ENCODE measurements around the gene HNRNPA2B1.
"Not testable (repeated sequence)": the region's sequence is repeated elsewhere in the genome, so short reads cannot be mapped to it uniquely, and the experiment has no call there.

HNRNPA2B1 gene

DNA sequence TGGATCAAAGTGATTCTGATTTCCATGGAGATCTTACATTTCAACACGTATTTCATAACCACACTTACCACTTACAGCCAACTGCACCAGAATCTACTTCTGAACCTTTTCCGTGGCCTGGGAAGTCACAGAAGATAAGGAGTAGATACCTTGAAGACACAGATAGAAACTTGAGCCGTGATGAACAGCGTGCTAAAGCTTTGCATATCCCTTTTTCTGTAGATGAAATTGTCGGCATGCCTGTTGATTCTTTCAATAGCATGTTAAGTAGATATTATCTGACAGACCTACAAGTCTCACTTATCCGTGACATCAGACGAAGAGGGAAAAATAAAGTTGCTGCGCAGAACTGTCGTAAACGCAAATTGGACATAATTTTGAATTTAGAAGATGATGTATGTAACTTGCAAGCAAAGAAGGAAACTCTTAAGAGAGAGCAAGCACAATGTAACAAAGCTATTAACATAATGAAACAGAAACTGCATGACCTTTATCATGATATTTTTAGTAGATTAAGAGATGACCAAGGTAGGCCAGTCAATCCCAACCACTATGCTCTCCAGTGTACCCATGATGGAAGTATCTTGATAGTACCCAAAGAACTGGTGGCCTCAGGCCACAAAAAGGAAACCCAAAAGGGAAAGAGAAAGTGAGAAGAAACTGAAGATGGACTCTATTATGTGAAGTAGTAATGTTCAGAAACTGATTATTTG is 15.3 kb downstream of the HNRNPA2B1 start:
- no peak for DNase-seq (ENCODE audit: low read depth in 3 of 3, low spot score in 1 of 3)

DNA sequence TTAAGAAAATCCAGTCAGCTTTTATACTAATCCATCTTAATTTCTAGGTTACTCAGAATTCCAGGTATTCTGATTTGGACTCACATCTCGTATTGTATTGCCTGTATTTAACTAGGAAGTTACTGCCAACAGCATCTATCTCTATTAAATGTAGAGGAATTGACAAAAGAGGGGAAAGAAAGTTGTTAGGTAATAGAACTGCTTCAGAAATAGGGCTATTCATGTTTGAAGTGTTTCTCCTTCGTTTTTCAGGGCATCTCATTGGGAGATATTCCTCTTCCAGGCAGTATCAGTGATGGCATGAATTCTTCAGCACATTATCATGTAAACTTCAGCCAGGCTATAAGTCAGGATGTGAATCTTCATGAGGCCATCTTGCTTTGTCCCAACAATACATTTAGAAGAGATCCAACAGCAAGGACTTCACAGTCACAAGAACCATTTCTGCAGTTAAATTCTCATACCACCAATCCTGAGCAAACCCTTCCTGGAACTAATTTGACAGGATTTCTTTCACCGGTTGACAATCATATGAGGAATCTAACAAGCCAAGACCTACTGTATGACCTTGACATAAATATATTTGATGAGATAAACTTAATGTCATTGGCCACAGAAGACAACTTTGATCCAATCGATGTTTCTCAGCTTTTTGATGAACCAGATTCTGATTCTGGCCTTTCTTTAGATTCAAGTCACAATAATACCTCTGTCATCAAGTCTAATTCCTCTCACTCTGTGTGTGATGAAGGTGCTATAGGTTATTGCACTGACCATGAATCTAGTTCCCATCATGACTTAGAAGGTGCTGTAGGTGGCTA is 16.1 kb downstream of the HNRNPA2B1 start:
- not testable (repeated sequence) for DNase-seq (ENCODE audit: low read depth in 3 of 3, low spot score in 1 of 3)

DNA sequence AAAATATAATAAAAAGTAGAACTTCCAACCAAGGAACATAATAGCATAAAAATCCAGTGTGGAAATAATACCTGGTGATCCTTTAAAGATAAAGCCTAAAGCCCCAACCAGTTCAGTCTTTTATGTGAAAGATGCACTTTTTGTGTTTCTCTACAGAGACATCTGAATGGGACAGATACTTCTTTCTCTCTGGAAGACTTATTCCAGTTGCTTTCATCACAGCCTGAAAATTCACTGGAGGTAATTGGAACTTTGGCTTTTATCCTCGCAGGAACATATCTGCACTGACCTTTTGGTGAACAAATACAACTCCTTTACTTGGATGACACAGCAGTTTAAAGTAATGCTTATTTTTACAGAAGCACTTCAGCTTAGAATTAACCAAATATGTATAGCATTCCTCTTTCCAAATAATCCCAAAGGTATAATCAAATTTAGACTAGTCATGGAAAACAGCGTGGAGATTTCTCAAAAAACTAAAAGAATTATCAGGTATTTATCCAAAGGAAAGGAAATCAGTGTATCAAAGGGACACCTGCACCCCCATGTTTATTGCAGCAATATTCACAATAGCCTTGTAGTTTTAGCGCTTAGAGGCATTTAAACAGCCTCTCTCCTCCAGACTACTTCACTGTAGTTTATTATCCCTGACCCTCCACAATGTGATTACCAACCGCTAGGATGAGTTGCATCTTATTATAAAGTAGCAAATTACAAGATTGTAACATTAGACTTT is 16.8 kb downstream of the HNRNPA2B1 start:
- DNase-seq (ENCODE audit: low read depth in 3 of 3, low spot score in 1 of 3), result no peak

DNA sequence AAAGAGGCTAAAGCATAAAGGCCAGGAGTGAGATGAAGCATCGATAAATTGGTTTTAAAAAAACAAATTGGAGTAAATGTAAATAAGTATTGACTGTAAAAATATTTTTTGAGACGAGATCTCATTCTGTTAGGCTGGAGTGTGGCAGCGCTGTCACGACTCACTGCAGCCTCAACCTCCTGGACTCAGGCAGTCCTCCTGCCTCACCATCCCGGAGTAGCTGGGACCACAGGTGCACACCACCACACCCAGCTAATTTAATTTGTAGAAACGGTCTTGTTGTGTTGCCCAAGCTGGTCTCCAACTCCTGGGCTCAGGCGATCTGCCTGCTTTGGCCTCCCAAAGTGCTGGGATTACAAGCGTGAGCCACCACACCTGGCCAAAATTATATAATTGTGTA is 17.8 kb downstream of the HNRNPA2B1 start:
- no peak for DNase-seq (ENCODE audit: low read depth in 3 of 3, low spot score in 1 of 3)

DNA sequence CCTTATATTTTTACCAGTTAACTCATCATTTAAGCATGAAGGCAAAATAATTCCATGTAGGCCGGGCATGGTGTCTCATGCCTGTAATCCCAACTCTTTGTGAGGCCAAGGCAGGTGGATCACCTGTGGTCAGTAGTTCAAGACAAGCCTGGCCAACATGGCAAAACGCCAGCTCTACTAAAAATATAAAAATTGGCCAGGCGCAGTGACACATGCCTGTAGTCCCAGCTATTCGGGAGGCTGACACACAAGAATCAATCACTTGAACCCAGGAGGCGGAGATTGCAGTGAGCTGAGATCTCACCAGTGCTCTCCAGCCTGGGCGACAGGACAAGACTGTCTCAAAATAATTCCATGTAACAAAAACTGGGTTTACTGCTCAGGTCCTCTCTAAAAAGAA is 18.3 kb downstream of the HNRNPA2B1 start:
- DNase-seq (ENCODE audit: low read depth in 3 of 3, low spot score in 1 of 3), result no peak

DNA sequence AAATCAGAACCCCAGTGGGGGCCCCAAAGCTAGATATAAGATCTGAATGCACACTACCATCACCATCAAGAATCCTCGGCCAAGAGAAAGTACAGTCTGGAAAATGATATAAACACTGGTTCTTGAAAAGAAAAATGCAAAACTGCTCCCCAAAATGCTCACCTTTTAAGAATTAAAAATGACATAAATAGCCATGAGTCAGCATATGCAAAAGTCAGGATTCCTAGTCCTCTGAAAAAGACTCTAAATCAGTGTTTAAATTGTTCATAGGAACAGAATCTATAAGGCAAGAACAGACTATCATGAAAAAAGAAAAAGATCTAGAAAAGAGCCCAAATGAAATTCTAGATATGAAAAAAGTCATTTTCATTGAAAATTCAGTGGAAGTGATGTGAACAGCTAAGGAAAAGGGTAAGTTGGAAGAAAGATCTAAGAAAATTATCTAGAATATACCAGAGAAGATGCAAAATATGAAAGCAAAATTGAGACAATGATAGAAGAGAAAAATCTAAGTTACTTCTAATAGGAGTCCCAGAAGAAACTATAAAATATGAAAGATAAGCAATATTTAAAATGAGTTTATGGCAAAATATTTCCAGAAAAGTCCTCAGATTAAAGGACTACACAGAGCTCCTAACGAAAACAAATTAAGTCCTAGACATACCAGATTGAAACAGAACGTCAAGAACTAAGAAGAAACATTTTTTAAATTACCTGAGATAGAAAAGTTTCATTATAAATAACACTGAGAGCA is 18.9 kb downstream of the HNRNPA2B1 start:
- no peak for DNase-seq (ENCODE audit: low read depth in 3 of 3, low spot score in 1 of 3)

DNA sequence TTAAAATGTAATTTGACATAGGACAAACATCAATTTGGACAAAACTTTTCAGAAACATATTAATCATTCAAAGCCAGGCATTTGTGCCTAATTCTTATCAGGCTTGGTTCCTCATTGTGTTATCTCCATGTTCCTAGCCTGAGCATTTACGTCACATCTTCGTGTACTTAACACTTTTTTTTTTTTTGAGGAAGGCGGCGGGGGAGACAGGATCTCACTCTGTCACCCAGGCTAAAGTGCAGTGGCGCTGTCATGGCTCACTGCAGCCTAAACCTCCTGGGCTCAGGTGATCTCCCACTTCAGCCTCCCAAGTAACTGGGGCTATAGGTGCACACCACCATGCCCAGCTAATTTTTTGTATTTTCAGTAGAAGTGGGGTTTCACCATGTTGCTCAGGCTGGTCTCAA is 19.8 kb downstream of the HNRNPA2B1 start:
- no peak for DNase-seq (ENCODE audit: low read depth in 3 of 3, low spot score in 1 of 3)

DNA sequence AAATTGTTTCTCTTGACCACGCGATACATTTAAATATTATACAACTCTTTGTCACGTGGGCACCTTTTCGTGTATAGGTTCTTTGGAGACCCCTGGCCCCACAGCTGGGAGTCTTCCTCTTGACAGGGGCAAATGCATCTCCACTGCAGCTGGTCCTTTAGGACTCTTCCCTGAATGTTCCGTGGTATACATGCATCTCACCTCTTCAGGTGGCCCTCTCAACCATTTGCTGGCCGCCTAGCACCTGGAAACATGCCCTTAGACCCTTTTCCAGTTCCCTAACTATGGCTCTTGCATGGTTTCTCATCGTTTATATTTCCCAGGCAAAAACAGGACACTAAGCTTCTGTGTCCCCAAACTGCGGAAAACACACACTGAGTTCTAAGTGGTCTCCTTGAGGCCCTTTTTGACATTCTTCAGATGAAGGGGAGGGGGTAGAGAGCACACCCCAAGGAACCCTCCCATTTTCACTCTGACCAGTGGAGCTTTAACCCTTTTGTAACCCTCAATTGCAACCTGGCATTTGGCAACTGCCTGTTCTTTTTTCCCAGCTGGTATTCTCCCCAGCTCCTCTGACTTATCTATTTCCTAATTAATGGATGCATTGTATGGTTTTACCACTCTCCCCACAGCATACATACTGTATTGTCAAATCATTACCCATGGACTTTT is 20.6 kb downstream of the HNRNPA2B1 start:
- DNase-seq (ENCODE audit: low read depth in 3 of 3, low spot score in 1 of 3), result no peak

DNA sequence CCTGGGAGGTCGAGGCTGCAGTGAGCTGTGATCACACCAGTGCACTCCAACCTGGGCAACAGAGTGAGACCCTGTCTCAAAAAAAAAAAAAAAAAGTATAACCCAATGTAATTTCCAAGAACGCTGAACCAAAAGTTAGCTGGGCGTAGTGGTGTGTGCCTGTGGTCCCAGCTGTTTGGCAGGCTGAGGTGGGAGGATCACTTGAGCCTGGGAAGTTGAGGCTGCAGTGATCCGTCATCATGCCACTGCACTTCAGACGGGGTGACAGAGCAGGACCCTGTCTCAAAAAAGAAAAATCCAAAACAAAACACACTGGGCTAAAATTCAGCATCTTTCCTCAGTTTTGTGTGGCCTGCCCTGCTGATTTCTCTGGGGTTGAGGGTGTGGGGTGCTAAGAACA is 21.1 kb downstream of the HNRNPA2B1 start:
- DNase-seq (ENCODE audit: low read depth in 3 of 3, low spot score in 1 of 3), result no peak

DNA sequence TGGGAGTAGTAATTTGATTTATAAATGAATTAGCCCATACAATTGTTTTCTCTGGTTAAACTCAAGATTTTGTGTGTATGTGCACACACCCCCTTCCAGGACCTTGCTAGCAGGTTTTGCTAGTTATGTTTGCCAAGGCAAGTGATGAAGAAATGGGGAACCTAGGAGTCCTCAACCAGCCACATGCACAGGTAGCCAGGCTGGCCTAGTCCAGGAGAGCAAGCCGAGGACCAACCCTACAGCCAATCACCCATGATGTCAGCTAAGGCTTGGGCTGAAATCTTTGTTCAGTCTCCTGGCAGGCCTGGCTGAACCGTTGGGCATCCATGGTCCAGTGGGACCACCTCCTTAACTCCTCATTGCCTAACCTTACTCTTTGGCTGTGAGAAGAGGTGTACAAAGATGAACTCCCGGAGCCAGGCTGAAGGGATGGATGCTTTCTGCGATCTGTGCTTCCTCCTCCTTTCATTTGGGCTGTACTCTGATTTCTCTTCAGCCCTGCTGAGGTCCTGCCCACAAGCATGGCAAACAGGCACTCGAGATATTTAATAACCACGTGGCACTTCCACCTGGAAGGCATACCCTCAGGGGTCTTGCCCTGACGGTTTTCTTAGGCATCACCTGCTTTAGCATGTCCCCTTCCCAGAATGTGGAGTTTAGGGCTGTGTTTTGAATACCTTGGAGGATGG is 22.1 kb downstream of the HNRNPA2B1 start:
- DNase-seq (ENCODE audit: low read depth in 3 of 3, low spot score in 1 of 3), result no peak

DNA sequence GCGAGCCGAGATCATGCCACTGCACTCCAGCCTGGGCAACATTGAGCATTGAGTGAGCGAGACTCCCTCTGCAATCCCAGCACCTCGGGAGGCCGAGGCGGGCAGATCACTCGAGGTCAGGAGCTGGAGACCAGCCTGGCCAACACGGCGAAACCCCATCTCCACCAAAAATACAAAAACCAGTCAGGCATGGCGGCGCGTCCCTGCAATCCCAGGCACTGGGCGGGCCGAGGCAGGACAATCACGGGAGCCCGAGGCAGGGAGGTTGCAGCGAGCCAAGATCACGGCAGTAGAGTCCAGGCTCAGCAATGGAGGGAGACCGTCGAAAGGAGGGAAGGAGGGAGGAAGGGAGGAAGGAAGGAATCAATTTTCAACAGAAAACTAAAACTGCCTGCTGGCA is 23.3 kb downstream of the HNRNPA2B1 start:
- DNase-seq (ENCODE audit: low read depth in 3 of 3, low spot score in 1 of 3), result not testable (repeated sequence)

DNA sequence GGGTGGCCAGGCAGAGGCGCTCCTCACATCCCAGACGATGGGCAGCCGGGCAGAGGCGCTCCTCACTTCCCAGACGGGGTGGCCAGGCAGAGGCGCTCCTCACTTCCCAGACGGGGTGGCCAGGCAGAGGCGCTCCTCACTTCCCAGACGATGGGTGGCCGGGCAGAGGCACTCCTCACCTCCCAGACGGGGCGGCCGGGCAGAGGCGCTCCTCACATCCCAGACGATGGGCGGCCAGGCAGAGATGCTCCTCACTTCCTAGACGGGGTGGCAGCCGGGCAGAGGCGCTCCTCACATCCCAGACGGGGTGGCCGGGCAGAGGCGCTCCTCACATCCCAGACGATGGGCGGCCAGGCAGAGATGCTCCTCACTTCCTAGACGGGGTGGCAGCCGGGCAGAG is 23.9 kb downstream of the HNRNPA2B1 start:
- not testable (repeated sequence) for DNase-seq (ENCODE audit: low read depth in 3 of 3, low spot score in 1 of 3)

DNA sequence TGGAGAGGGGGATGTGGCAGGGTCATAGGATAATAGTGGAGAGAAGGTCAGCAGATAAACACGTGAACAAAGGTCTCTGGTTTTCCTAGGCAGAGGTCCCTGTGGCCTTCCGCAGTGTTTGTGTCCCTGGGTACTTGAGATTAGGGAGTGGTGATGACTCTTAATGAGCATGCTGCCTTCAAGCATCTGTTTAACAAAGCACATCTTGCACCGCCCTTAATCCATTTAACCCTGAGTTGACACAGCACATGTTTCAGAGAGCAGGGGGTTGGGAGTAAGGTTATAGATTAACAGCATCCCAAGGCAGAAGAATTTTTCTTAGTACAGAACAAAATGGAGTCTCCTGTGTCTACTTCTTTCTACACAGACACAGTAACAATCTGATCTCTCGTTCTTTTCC is 24.6 kb downstream of the HNRNPA2B1 start:
- not testable (repeated sequence) for DNase-seq (ENCODE audit: low read depth in 3 of 3, low spot score in 1 of 3)

DNA sequence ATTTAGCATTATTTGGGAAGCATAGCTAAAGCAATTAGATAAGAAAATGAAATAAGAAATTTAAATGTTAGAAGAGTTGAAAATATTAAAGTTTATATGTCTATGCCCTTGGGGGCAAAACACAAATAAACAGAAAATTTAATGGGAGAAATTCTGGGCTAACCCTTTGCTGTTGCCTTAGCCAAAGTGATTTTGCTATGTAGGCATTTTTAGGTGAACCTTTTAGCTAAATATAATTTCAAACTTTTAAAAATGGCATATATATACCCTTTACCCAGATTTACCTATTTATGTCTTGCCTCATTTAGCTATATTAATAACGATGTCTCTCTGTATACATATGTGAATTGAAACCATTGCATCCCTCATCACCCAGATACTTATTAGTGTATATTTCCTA is 28.5 kb downstream of the HNRNPA2B1 start:
- DNase-seq (ENCODE audit: low read depth in 3 of 3, low spot score in 1 of 3), result no peak

DNA sequence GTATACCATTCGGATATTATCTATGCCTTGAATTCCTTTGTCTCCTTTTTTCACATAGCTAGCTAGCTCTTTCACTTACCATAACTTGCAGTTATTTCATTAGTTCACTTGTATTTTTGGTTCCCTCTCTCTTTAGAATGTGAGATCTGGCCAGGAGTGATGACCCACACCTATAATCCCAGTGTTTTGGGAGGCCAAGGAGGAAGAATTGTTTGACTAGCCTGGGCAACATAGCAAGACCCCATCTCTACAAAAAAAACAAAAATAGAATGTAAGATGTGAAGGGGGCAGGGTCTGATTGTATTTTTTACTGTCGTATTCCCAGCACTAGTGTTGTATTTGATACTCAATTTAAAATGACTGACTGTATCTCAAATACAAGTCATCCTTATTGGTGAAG is 28.9 kb downstream of the HNRNPA2B1 start:
- DNase-seq (ENCODE audit: low read depth in 3 of 3, low spot score in 1 of 3), result no peak

DNA sequence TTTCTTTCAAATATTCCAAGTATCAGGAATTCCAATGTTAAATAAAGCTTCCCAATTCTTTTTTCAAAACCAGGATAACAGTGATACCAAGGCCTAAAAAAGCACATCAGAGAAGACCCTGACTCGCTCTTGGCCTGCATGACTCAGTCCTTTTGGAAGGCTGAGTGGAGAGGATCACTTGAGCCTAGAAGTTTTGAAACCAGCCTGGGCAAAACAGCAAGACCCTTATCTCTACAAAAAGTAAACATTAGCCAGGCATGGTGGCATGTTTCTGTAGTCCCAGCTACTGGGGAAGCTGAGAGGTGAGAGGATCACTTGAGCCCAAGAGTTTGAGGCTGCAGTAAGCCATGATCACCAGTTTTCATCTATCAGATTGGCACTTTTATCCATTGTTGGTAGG is 29.9 kb downstream of the HNRNPA2B1 start:
- no peak for DNase-seq (ENCODE audit: low read depth in 3 of 3, low spot score in 1 of 3)

DNA sequence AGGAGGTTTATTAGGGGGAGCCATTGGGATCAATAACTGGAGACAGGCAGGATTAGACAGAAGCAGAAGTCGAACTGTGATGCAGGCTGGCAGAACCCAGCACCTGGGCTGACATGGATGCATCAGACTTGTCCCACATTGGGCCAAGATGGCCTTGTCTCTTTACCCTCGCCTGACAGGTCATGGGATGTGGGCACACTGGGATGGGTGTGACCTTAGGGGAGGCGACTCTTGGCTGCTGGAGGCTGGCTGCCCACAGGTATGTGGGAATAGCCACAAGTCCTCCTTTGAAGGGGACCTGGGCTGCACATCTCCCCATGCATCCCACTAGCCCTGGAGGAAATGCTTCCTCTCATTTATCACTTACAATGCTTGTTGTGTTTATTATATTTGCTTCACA is 31.3 kb downstream of the HNRNPA2B1 start:
- no peak for DNase-seq (ENCODE audit: low read depth in 3 of 3, low spot score in 1 of 3)

DNA sequence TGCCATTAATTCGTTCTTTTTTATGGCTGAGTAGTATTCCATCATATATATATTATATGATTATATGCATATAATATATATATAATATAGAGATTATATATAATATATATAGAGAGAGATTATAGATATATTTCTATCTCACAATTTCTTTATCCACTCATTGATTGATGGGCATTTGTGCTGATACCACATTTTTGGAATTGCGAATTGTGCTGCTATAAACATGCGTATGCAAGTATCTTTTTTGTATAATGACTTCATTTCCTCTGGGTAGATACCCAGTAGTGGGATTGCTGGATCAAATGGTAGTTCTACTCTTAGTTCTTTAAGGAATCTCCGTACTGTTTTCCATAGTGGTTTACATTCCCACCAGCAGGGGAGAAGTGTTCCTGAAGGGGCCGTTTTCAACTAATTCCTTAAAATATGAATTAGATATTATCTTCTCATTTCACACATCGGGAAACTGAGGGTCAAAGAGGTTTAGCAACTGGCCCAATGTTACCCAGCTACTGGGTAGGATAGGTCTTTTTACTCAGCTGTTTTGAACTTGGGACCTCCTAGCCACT is 32.0 kb downstream of the HNRNPA2B1 start:
- DNase-seq (ENCODE audit: low read depth in 3 of 3, low spot score in 1 of 3), result no peak

DNA sequence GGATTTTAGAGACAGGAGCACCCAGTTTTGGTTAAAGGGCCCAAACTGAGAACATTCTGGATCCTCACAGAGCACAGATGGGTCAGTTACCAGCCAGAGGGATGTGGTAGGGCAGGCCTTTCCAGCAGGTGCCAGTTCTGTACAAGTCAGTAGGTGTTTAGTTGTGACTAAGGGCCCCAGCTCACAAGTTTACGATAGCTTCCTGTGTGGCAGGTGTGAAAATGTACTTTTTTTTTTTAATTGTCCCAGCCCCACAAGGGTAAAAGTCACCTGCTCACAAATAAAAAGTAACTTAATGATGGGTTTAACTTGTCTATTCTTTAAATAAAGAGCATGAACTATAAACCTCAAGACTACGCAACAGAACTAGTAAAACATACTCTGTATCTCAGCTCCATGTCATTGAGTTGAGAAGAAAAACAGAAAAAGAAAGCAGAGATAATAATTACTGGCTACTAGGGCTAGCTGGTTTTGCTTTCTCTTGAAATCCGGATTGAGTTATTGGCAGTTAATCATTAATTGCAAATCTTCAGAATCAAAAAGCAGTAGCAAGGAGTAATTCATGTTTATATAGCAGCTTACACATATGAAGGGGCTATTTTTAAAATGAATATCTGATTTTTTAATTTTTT is 33.1 kb downstream of the HNRNPA2B1 start:
- no peak for DNase-seq (ENCODE audit: low read depth in 3 of 3, low spot score in 1 of 3)

Measured in stimulated activated CD4-positive, alpha-beta T cell treated with anti-CD3 and anti-CD28 coated beads, TNF-alpha, amount 100 ng/mL, for 1 hour (primary cell).